HepG2 (cell line): ENCODE results near the gene RNASE12. TPM values are rescaled to one million over a fixed set of nuclear protein-coding genes. Genes with fewer than 3 reads are reported as not detected.

Experiments used
- AHR ChIP-seq: IDR thresholded peaks from 2 replicates; pipeline ENCODE4 v1.6.1; 2018; ENCODE audit warnings: missing genetic modification reagents, missing compliant biosample characterization
- DDIT3 ChIP-seq: sonication (generic); formaldehyde crosslinking; IDR thresholded peaks from 2 replicates; pipeline ENCODE4 v1.4.0; 2020; ENCODE audit warnings: mild to moderate bottlenecking, missing genetic modification reagents
- GATAD2A ChIP-seq: IDR thresholded peaks from 2 replicates; pipeline ENCODE4 v1.6.1; 2016
- GPBP1L1 ChIP-seq: sonication (generic); formaldehyde crosslinking; IDR thresholded peaks from 2 replicates; pipeline ENCODE4 v1.5.0; 2020; ENCODE audit warnings: mild to moderate bottlenecking, missing genetic modification reagents
- KAT8 ChIP-seq: IDR thresholded peaks from 2 replicates; pipeline ENCODE4 v1.6.1; 2016; ENCODE audit warnings: missing genetic modification reagents, missing compliant biosample characterization
- KMT2A ChIP-seq: sonication (generic); formaldehyde crosslinking; IDR thresholded peaks from 2 replicates; pipeline ENCODE4 v1.4.0; 2020; ENCODE audit warnings: missing genetic modification reagents
- SPEN ChIP-seq: sonication (generic); formaldehyde crosslinking; IDR thresholded peaks from 2 replicates; pipeline ENCODE4 v1.5.1; 2020; ENCODE audit warnings: low read depth, mild to moderate bottlenecking, missing genetic modification reagents
- SSRP1 ChIP-seq: IDR thresholded peaks from 2 replicates; pipeline ENCODE4 v1.6.1; 2016; ENCODE audit warnings: control low read depth
- TCF12 ChIP-seq, 2 experiments: fragments of 450-650 bp in 1 of 2; sonication (generic) in 1 of 2; formaldehyde crosslinking in 1 of 2; IDR thresholded peaks; 2 replicates each; pipeline versions ENCODE4 v1.6.1 to v1.8.0; 2017 to 2022; ENCODE audit warnings: antibody characterized with exemption in 1 of 2, mild to moderate bottlenecking in 1 of 2, missing genetic modification reagents in 1 of 2, moderate library complexity in 1 of 2
- ZFP41 ChIP-seq: sonication (generic); formaldehyde crosslinking; IDR thresholded peaks from 2 replicates; pipeline ENCODE4 v1.4.0; 2020; ENCODE audit warnings: mild to moderate bottlenecking, missing genetic modification reagents, borderline replicate concordance
- ZMYM4 ChIP-seq: sonication (generic); formaldehyde crosslinking; IDR thresholded peaks from 2 replicates; pipeline ENCODE4 v1.8.1; 2023; ENCODE audit warnings: mild to moderate bottlenecking, missing genetic modification reagents
- ZNF605 ChIP-seq: sonication (generic); formaldehyde crosslinking; IDR thresholded peaks from 2 replicates; pipeline ENCODE4 v1.8.0; 2022; ENCODE audit warnings: mild to moderate bottlenecking, missing genetic modification reagents
- ZNF644 ChIP-seq: IDR thresholded peaks from 2 replicates; pipeline ENCODE4 v1.6.1; 2016; ENCODE audit warnings: low read depth
- ZNF713 ChIP-seq: sonication (generic); formaldehyde crosslinking; IDR thresholded peaks from 2 replicates; pipeline ENCODE4 v1.4.0; 2020; ENCODE audit warnings: mild to moderate bottlenecking, missing genetic modification reagents
- polyA plus RNA-seq, 8 experiments: library from polyadenylated mRNA; depleted of rRNA in 3 of 8; stranded (reverse) in 7 of 8; unstranded in 1 of 8; fragments of >200 nt; fragmentation: Illumina TruSeq in 4 of 8; extraction: Trizol in 4 of 8; gene quantifications; 2 replicates each; pipeline versions ENCODE4 v1.2.1 to v1.2.3, GENCODE V29; 2011 to 2016; ENCODE audit warnings: low read depth in 4 of 8, missing spikeins in 1 of 8, mixed read lengths in 1 of 8; ENCODE audit not compliant: insufficient read depth in 1 of 8
- total RNA-seq, 5 experiments: library from RNA; depleted of rRNA; stranded (reverse); fragments of >200 nt; fragmentation: Illumina TruSeq; extraction: Trizol; gene quantifications; 2 replicates each; pipeline ENCODE4 v1.2.3, GENCODE V29; 2016; ENCODE audit warnings: low read depth in 1 of 5
- TF ChIP-seq, protein P1 (sequence below): IDR thresholded peaks from 2 replicates; pipeline ENCODE4 v1.6.1; 2018; ENCODE audit warnings: missing genetic modification reagents, mild to moderate bottlenecking, missing compliant biosample characterization
- TF ChIP-seq, protein P2 (sequence below), 2 experiments: sonication (generic) in 1 of 2; formaldehyde crosslinking in 1 of 2; IDR thresholded peaks; 2 replicates each; pipeline versions ENCODE4 v1.4.0 to v1.6.1; 2018 to 2020; ENCODE audit warnings: missing genetic modification reagents in 2 of 2, borderline replicate concordance in 1 of 2, low read depth in 1 of 2, mild to moderate bottlenecking in 1 of 2, missing biosample characterization in 1 of 2
- TF ChIP-seq, protein P3 (sequence below): IDR thresholded peaks from 2 replicates; pipeline ENCODE4 v1.6.1; 2016; ENCODE audit warnings: mild to moderate bottlenecking
- TF ChIP-seq, protein P4 (sequence below): IDR thresholded peaks from 2 replicates; pipeline ENCODE4 v1.6.1; 2018; ENCODE audit warnings: missing genetic modification reagents
- TF ChIP-seq, protein P5 (sequence below): sonication (generic); formaldehyde crosslinking; IDR thresholded peaks from 2 replicates; pipeline ENCODE4 v1.8.1; 2023; ENCODE audit warnings: mild to moderate bottlenecking, missing genetic modification reagents

The RNASE12 gene
- total and polyA plus RNA-seq, 2 of the 13 experiments (the other 11 are each of a cell fraction or from before 2014, with no cell fraction given) = not detected

DNA sequence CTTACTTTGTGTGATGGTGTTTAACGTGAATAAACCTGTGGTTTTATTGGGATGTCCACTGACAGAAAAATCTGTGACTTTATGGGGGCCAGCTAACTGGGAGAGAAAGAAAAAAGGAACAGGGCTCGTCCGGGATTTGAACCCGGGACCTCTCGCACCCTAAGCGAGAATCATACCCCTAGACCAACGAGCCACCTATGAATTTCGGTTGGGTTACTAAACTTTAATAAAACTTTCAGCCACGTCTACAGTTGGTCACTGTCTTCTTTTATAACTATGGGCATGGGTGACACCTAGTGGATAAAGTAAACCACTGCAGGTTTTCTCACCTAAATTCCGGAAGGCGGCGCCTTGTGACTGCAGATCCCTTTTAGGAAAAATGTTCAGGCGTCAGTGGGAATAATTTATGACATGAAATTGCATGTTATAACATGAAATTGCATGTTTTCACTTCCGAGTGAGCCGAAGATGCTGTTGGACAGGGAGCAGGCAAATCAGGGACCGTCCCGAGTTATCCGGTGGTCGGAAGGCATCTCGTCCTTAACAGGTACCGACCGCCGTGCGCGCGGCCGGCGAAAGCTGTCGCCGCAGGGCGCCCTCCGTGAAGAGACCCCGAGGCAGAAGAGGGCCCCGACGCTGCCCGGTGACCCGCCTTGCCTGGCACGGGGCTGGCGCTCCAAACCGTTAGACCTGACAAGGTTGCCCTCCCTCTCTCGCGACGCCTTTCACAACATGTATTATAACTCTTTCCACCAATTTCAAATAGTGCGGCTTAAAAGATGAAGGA lies 18.2 kb upstream of the RNASE12 start (continued):
- 0 out of 2 replicates have a peak, but pooled peaks have one; percentile 23 for TF ChIP-seq KMT2A
- TF ChIP-seq ZNF644 = 0 out of 2 replicates have a peak, but pooled peaks have one; percentile 34
- peak; percentile 97 for TF ChIP-seq SSRP1 (CRISPR knock-in tag)
- TF ChIP-seq GPBP1L1 = no peak
- TF ChIP-seq DDIT3 = 0 out of 2 replicates have a peak, but pooled peaks have one; percentile 24
- TF ChIP-seq, protein P1, sequence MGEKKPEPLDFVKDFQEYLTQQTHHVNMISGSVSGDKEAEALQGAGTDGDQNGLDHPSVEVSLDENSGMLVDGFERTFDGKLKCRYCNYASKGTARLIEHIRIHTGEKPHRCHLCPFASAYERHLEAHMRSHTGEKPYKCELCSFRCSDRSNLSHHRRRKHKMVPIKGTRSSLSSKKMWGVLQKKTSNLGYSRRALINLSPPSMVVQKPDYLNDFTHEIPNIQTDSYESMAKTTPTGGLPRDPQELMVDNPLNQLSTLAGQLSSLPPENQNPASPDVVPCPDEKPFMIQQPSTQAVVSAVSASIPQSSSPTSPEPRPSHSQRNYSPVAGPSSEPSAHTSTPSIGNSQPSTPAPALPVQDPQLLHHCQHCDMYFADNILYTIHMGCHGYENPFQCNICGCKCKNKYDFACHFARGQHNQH (CRISPR knock-in tag) = peak; percentile 45; the same call in 1 of the 2 replicates
- TF ChIP-seq AHR = peak; percentile 15; the same call in 1 of the 2 replicates
- TF ChIP-seq ZMYM4 = peak; percentile 50
- TF ChIP-seq, protein P2, sequence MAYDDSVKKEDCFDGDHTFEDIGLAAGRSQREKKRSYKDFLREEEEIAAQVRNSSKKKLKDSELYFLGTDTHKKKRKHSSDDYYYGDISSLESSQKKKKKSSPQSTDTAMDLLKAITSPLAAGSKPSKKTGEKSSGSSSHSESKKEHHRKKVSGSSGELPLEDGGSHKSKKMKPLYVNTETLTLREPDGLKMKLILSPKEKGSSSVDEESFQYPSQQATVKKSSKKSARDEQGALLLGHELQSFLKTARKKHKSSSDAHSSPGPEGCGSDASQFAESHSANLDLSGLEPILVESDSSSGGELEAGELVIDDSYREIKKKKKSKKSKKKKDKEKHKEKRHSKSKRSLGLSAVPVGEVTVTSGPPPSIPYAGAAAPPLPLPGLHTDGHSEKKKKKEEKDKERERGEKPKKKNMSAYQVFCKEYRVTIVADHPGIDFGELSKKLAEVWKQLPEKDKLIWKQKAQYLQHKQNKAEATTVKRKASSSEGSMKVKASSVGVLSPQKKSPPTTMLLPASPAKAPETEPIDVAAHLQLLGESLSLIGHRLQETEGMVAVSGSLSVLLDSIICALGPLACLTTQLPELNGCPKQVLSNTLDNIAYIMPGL (CRISPR knock-in tag; IDR thresholded peaks at IDR 0.05; ENCODE audit: borderline replicate concordance in 1 of 2, low read depth in 1 of 2) = peak; percentile 90 to 100; a peak in 3 of 4 replicates
- TF ChIP-seq ZNF605 = peak; percentile 5; the same call in 1 of the 2 replicates
- TF ChIP-seq, protein P3, sequence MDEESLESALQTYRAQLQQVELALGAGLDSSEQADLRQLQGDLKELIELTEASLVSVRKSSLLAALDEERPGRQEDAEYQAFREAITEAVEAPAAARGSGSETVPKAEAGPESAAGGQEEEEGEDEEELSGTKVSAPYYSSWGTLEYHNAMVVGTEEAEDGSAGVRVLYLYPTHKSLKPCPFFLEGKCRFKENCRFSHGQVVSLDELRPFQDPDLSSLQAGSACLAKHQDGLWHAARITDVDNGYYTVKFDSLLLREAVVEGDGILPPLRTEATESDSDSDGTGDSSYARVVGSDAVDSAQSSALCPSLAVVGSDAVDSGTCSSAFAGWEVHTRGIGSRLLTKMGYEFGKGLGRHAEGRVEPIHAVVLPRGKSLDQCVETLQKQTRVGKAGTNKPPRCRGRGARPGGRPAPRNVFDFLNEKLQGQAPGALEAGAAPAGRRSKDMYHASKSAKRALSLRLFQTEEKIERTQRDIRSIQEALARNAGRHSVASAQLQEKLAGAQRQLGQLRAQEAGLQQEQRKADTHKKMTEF (CRISPR knock-in tag) = peak; percentile 35; the same call in 1 of the 2 replicates
- TF ChIP-seq ZFP41 (CRISPR knock-in tag) = no peak
- TF ChIP-seq, protein P4, sequence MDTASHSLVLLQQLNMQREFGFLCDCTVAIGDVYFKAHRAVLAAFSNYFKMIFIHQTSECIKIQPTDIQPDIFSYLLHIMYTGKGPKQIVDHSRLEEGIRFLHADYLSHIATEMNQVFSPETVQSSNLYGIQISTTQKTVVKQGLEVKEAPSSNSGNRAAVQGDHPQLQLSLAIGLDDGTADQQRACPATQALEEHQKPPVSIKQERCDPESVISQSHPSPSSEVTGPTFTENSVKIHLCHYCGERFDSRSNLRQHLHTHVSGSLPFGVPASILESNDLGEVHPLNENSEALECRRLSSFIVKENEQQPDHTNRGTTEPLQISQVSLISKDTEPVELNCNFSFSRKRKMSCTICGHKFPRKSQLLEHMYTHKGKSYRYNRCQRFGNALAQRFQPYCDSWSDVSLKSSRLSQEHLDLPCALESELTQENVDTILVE (CRISPR knock-in tag) = peak; percentile 77
- peak; percentile 50; the same call in 1 of the 2 replicates for TF ChIP-seq KAT8 (CRISPR knock-in tag)
- TF ChIP-seq GATAD2A (CRISPR knock-in tag) = peak; percentile 71; the same call in 1 of the 2 replicates
- TF ChIP-seq, protein P5, sequence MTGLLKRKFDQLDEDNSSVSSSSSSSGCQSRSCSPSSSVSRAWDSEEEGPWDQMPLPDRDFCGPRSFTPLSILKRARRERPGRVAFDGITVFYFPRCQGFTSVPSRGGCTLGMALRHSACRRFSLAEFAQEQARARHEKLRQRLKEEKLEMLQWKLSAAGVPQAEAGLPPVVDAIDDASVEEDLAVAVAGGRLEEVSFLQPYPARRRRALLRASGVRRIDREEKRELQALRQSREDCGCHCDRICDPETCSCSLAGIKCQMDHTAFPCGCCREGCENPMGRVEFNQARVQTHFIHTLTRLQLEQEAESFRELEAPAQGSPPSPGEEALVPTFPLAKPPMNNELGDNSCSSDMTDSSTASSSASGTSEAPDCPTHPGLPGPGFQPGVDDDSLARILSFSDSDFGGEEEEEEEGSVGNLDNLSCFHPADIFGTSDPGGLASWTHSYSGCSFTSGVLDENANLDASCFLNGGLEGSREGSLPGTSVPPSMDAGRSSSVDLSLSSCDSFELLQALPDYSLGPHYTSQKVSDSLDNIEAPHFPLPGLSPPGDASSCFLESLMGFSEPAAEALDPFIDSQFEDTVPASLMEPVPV (CRISPR knock-in tag) = peak; percentile 49; the same call in 1 of the 2 replicates
- no peak for TF ChIP-seq ZNF713 (CRISPR knock-in tag)
- TF ChIP-seq TCF12 (IDR thresholded peaks at IDR 0.05) = no peak
- TF ChIP-seq TCF12 (CRISPR knock-in tag; IDR thresholded peaks at IDR 0.05) = 0 out of 2 replicates have a peak, but pooled peaks have one; percentile 55
- peak; percentile 15; the same call in 1 of the 2 replicates for TF ChIP-seq SPEN
